HG03159 (cell line): Measurements from ENCODE around the gene SMIM23.

Source experiments
- ATAC-seq: cut with Tn5 transposase; IDR thresholded peaks from one replicate; pipeline ENCODE4 v1.9.1; 2021; ENCODE audit warnings: mild to moderate bottlenecking, moderate library complexity; ENCODE audit not compliant: unreplicated experiment

SMIM23 gene

DNA sequence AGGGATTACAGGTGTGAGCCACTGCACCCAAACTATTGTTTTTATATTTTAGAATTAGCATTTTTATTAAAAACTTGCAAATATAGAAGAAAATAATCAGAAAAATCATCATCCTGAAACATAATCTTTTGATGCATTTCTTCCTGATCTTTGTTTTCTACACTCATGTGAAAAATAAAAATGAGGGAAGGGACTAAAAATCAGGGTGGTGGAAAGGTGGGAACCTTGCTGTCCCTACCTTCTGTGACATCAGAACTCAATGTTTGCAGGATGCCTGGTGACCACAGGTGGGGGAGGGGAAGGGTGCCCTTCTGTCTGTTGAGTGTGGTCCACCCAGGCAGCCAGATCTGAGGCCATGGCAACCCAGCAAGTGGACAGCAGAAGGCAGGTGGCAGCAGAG, at the start of gene SMIM23:
Gene SMIM23 (plus strand): TSS at position 301 of the 400 bp plus-strand sequence. CDS start 55 bp downstream, at position 356.
- no peak for ATAC-seq

DNA sequence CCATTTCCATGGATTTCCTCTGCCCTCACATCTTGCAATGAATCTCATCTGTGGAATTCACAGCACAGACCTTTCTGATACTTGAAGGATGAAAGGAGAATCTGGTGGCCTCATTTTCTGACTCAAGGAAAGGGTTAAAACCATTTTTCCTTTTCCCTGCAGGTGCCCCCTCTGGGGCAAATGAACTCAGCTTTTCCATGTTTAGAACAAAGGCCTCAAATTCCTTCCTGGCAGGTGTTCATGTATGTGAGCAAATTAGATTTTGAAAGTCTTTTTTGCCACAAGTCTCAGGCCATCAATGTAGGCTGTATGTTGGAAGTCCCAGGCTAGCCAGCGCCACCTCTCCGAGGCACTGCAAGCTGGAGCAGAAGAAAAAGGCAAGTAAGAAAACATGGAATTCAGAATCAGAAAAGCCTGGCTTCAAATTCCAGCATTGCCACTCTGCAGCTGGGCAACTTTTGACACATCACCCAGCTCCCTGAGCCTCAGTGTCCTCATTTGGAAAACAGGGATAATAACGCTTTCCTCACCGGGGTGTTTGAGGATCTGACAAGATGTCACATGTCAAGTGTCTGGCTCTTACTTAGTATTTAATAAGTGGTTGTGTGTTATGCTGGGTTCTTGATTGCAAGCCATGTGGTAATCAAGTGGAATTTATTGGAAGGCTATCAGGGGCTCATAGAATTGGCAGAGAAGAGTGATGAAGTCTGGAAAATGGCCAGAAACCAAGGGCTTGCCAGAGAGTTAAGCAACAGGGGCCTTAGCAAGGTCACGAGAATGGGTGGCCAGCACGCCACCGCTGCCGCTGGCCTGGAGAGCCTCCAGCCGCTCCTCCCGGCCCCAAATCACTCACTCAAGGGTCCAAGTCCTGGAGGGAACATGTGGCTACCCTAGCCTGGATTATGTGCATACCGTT, 48.4 kb upstream of the SMIM23 start:
- no peak for ATAC-seq

DNA sequence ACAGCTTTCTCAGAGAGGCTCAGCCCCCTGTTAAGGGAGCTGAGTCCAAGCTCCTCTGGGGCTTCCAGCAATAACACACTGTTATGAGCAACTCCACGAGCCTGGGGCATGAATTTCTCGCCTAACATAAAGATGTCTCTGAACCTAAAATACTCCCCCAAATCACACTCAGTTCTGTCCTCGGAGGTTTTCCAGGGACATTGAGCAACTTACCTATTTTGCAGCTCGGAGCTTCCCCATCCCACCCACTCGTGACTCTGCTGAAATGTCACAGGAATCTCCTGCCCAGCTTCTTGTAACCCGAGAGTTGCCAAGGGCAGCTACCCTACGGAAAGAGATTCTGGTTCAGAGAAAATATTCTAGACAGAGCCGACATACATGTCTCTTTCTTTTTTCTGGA, 47.1 kb upstream of the SMIM23 start:
- ATAC-seq, result no peak

DNA sequence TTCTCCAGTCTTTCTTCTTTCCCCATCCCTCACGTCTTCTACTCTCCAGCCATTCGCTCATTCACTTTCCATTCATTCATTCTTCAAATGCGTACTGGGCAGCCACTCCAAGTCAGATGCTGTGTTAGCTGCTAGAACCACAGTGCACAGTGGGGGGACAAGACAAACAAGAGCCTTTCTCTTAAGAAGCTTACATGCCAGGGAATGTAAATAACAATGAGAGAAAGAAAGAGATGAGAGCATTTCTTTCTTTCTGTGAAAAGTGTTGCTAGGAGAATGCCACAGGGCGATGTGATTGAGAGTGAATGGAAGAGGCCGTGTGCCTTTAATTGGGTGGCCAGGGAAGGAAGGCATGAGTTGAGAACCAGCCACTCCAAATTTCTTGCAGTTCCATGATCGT, 46.3 kb upstream of the SMIM23 start:
- ATAC-seq, result no peak

DNA sequence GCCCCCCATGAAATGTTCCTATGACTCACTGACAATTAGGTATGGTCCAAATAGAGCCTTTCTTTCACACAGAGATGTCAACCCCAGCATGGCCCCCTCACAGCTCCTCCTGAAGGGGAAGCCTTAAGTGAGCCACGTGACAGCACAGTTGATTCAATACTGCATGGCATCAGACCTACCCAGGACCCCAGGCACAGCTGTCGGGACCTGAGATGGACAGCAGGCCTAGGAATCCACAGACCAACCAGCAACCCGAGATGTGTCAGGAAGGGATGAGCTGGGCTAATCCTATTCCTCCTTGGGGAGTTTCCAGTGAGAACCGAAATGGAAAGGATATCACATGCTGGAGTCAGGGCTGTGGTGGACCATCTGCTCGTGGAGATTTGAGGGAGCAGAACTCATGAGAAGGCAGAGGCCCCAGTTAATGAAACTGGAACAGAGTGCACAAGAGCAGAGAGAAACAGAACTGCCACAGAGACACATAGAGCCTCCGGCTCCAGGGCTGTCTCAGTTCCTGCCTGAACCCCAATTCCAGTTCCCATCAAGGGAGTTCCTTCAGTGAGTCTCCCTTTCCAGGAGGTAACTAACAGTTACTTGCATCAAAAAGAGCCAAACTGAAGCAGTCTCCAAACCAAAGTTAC, 42.1 kb upstream of the SMIM23 start:
- ATAC-seq, result peak; percentile 28

DNA sequence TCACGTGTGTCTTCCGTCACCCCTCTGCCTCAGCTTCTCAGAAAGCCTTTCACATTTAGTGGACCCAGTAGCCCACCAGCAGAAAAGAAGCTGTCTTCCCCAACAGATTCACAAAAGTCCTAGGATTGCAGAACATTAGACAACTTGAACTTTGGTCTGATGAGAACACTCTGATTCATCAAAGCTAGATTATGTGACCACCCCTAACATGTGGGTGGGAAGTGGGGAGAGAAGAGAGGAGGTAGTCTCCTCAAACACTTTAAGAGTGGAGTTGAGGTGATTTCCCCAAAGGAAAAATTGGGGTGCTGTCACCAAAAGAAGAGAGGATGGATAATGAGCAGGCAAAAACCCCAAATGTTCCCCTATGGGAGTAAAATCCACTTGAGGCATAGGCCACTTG, 41.4 kb upstream of the SMIM23 start:
- ATAC-seq, result no peak

DNA sequence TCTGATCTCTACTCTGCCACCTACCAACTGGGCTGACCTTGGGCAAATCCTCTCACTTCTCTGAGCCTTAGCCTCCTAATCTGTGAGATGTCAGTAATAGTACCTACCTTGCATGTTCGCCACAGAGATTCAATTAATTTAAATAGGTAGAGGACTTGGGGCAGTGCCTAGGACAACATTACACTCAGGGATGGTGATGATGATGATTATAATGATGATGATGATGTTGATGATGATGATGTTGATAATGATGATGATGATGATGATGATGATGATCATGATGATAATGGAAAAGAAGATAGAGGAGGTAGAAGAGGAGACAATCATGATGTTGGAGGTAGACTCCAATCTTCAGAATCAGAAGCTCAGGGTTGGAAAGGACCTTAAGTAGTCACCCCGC, 40.7 kb upstream of the SMIM23 start:
- ATAC-seq, result no peak

DNA sequence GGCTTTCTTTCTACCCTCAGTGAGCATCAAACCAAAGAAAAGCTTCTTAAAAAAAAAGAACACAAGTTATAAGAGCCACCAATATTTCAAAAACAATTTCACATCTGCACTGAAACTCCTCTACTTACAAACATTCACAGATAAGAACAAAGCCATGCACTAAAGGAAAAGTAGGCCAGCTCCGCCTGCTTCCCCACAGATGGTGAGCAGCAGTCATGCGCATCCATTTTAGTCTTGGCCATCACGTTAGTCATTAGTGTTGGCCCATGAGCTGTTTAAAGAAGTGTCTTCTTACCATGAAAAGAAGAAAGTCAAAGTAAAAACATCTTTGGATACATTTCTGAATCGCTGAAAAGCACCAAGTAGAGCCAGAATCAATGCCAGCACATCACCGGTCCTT, 40.0 kb upstream of the SMIM23 start:
- no peak for ATAC-seq

DNA sequence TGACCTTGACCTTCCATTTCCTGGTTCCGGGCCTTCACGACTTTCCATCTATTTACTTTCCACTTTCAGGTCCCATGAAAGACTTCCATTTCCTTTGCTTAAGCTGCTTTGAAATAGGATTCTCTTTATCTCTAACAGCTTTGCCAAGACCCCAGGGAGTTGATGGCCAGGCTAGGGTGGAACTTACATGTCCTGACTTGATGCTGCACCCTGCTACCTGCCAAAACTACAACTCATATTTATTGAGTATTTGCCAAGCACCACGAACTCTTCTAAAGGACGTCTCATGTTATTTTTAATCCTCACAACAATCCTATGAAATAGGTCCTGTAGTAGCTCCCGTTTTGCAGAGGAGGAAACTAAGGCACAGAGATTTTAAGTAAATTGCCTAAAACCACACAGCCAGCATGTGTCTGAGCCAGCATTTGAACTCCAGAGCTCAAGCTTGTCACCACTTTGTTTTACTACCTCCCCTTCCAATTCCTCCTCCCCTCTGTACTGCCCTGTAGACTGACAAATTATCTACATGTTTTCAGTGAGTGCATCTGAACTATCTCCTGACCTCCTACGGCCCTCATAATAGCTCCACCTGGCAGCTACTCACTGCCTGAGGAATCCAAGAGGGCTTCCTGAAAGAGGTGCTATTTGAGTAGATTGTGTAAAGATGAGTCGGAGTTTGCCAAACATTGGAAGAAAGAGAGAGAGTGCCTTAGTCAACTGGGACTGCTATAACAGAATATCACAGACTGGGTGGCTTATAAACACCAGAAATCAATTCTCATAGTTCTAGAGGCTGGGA, 38.4 kb upstream of the SMIM23 start:
- no peak for ATAC-seq

DNA sequence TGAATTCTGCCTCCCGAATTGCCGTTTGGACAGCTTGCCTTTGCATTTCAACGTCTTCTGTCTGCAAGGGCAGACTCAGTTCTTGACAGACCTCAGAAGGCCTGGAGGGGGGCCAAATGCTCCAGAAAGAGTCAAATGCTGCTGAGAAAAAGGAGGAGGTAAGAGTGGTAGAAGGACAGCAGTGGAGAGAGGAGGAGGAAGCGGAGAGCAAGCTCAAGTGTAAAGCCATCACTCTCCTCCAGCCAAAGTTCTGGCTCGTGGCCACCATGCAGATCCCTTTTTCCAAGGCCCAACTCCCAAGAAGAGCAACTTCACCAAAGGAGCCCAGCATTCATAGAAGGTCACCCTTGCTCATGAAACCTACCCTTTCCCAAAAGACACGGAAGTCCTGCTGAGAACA, 36.9 kb upstream of the SMIM23 start:
- ATAC-seq, result no peak

DNA sequence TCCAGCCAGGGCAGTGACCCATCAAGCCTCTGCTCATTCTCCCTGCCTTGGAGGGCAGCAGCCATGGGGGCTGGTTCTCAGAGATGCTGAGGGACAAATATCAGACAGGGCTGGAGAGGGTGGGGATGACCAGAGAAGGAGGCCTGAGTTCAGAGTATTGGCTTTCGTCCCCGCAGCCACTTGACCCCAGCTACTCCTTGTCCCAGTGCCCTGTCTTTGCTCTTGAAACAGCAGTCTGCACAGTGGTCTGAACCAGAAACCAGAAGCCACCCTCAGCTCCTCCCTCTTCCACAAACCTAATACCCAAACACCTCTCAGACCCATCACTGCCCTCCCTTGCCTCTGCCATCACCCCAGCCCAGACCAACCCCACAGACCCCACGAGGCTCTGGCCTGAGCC, 36.3 kb upstream of the SMIM23 start:
- ATAC-seq, result no peak

DNA sequence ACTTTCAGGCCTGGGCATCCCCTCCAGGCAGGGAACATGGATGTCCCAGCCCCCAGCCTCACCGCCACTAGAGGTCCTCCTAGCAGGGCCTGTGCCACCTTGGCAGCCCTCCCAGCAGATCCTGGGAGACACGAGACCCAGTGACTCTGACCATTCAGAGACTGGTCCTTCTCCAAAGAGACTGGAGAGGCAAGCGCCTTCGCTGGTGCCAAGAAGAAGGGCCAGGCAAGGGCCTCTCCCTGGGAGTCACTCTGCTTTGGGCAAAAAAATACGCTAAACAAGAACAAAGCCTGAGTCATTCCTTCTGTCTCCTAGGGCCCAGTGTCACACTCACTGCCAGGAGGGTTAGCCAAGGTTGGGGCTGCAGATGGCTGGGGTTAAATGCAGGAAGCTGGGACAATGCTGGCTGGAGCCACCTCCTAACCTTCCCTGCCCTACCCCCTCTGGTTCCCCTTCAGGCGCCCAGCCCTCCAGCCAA, 35.3 kb upstream of the SMIM23 start:
- no peak for ATAC-seq

DNA sequence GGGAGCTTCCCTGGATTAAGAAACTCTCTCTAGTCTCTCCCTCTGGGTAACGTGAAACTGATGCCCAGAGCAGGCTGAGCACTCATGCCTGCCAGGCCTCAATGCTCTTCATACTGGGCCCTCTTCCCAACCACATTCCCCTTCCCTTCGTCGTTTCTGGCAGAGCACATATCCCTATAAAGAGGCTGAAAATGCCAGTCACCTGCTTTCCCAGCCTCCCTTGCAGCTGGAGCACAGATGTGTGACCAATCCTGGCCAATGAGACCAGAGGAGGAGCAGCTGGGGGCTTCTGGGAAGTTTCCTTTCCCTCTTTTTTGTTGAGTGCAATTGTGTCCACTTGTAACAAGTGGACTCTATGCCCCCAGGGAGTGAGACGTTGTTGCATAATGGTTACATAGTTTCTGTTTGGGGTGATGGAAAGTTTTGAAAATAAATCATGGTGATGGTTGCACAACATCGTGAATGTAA, 30.2 kb upstream of the SMIM23 start:
- ATAC-seq, result no peak

DNA sequence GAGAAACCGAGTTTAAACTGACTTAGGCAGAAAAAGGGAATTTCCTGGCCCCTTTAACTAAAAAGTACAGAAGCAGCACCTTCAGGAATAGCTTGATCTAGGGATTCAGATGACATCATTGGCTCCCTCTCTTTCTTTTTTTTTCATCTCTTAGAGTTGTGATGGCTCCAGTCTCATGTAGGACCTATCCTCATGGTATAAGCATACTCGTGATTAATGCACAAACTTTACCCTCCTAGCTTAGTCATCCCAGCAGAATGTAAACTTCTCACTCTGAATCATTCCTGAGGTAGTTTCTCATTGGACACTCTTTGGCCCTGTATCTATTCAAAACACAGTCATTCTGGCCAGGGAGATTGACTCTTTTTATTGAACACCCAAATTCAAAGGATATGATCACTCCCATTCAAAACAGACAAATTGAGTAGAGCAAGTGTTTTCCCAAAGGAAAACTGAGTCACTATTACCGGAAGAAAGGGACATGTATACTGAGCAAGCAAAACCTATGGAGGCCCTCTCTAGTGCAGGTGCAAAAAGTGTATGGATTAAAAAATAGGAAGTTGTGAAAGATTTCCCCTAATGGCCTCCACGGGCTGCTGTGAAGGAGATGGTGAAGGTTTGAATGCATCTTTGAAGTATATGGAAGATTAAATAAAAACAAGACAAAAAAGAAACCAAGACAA, 27.6 kb upstream of the SMIM23 start:
- no peak for ATAC-seq

DNA sequence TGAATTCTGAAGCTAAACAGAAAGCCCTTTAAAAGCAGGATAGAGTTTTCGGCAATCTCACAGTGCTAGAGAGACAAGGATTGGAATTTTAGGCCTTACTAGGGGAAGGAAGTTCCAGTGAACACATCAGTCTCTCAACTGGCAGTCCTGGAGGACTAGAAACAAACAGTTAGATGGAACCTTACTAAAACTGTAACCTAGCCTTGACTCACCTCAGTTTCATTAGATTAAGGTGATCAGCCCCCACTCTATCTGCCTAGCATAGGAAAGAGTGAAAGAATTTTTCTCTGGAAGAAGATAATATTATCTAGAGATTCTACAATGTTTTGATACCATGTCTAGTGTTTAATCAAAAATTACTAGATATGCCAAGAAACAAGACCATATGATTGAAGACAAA, 25.8 kb upstream of the SMIM23 start:
- ATAC-seq, result no peak

DNA sequence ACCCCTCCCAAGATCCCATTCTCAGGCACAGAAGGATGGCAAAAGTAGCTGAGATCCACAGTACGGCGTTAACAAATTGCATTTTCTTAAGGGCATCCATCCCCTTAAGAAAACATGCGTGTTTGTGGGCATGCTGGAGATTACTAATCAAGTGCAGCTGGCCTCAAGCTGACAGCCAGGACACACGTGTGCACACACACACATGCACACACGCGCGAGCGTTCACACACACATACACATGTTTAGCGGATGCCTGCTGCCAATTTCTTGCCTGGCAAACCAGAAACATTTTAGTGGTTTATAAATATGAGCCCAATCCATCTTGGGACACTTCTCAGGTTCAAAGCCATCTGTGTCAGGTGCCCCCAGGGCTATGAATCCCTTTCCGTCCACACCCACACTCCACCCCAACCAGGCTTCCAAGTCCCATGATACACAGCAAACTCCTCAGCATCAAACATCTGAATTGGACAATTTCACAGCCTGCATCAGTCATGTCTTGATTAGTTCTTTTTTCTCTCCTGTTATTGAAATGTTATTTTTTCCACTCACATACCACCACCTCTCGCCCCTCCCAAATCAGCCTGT, 23.5 kb upstream of the SMIM23 start:
- ATAC-seq, result no peak

DNA sequence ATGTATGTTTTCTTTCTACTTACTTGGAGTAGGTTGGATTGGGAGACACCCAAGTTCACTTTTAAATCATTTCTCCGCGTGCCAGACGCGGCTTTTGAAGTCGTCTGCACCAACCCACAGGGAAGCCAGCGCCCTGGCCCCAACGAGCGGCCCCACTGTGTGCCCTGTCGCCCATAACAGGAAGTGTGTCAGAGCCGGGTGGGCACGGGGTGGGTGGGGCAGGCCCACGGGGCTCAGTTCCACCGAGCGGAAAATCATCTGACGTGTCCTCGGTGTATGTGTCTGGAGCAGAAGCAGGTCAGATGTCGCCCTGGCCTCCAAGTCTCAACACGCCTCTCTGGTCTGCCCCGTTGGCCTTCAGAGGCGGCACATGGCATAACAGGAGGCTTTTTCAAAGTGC, 22.7 kb upstream of the SMIM23 start:
- no peak for ATAC-seq

DNA sequence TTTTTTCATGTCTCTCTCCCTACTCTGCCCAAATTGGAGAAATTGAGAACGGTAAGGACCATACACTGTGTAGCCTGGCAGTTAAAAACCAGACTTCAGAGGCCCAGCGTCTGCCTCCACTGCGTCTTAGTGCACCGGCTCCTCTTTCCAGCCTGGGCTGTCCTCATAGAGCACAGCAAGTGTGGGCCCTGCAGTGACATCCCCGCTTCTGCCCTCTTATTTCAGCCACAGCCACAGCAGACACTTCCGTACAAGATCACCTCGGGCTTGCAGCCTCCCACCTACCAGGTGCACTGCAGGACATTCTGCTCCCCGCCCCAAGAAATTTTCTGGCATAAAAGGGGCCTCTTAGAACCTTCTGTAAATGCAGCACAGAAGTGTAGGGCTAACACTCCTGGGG, 21.4 kb upstream of the SMIM23 start:
- no peak for ATAC-seq

DNA sequence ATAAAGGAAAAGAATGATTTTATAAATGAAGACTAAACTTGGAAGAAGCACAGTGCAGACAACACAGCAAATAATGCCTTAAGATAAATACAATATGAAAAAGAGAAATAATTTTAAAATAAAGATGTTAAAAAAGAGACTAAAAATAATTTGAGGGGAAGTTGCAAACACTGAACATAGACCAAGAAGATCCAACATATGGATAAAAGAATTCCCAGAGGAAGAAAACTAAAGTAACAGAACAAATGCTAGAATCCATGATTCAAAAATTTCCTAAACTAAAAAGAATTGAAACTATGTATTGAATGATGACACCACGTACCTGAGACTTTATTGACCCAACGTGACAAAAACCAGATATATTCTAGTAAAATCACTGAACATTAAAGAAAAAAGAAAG, 18.7 kb upstream of the SMIM23 start:
- no peak for ATAC-seq

DNA sequence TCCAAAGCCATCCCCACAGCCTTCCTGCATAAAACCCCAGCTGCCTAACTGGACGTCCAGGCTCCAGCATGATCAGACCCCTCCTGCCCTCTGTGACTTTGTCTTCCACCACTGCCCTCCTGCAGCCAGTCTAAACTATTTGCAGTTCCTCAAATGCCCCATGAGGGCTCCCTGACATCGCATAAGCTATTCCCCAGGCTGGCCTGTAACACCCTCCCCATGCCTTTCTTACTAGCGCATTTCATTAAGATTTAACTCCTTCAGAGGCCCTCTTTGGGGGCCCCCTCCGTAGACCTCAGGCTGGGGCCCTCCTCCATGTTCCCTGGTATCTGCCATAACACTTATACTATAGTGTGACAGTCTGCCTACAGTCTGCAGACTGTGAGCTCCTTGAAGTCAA, 15.5 kb upstream of the SMIM23 start:
- ATAC-seq, result no peak
